Lower lobe of right lung (tissue), 2 donors: ENCODE data around the gene JUNB. TPM values are rescaled to one million over a fixed set of nuclear protein-coding genes. Genes with fewer than 3 reads are reported as not detected.

Experiments used
- ATAC-seq, 2 donors: fragments of 200-7000 bp; cut with Tn5 transposase; one replicate each; pipeline ENCODE4 v1.9.1; 2020 to 2022; ENCODE audit warnings: mild to moderate bottlenecking in 2 of 2, moderate library complexity in 2 of 2
- DNase-seq: peaks from one replicate; pipeline ENCODE4 v3.0.0-alpha.2; 2020
- H3K27ac ChIP-seq: fragments of 200-600 bp; one replicate; pipeline ENCODE4 v1.8.0; 2022
- H3K27me3 ChIP-seq: fragments of 200-600 bp; one replicate; pipeline ENCODE4 v1.8.0; 2022; ENCODE audit warnings: low read depth
- H3K36me3 ChIP-seq: fragments of 200-600 bp; one replicate; pipeline ENCODE4 v1.8.0; 2022; ENCODE audit warnings: mild to moderate bottlenecking
- H3K4me1 ChIP-seq: fragments of 200-600 bp; one replicate; pipeline ENCODE4 v1.8.0; 2022
- H3K4me3 ChIP-seq: fragments of 200-600 bp; one replicate; pipeline ENCODE4 v1.8.0; 2022; ENCODE audit warnings: mild to moderate bottlenecking
- H3K9me3 ChIP-seq: fragments of 200-600 bp; one replicate; pipeline ENCODE4 v1.8.0; 2022
- intact Hi-C: fragments of 100-400 bp; cut with DNase I; formaldehyde crosslinking; loops from one replicate; pipeline ENCODE4 v1.11.0; 2022
- total RNA-seq: library from RNA; stranded (reverse); fragmentation: NEBNext Ultra II Directional; extraction: Animal tissue kit (Norgen Biotek cat#: 25700); gene quantifications from one replicate; pipeline ENCODE4 v1.2.1, GENCODE V29; 2021
- TF ChIP-seq, protein P1 (sequence below): fragments of 200-600 bp; IDR thresholded peaks from one replicate; pipeline ENCODE4 v1.8.0; 2022; ENCODE audit warnings: antibody characterized with exemption, mild to moderate bottlenecking
- donor health status: DM: no; HTN: yes; CAD: no; lungs with severe emphysema.

Gene JUNB
- total RNA-seq, 1 donor from 2014 or later = 131 TPM

- Histone ChIP-seq H3K4me1 (peaks cover 52% of the 10 kb centered on the region), H3K27me3 (no peaks in the 10 kb centered on the region), H3K4me3 (peak overlapping the region; percentile 95), H3K27ac (peak overlapping the region; percentile 99), H3K36me3 (no peaks in the 10 kb centered on the region), H3K9me3 (no peaks in the 10 kb centered on the region)
- intact Hi-C loops = no loop called here
- no peak for ATAC-seq
- TF ChIP-seq, protein P1, sequence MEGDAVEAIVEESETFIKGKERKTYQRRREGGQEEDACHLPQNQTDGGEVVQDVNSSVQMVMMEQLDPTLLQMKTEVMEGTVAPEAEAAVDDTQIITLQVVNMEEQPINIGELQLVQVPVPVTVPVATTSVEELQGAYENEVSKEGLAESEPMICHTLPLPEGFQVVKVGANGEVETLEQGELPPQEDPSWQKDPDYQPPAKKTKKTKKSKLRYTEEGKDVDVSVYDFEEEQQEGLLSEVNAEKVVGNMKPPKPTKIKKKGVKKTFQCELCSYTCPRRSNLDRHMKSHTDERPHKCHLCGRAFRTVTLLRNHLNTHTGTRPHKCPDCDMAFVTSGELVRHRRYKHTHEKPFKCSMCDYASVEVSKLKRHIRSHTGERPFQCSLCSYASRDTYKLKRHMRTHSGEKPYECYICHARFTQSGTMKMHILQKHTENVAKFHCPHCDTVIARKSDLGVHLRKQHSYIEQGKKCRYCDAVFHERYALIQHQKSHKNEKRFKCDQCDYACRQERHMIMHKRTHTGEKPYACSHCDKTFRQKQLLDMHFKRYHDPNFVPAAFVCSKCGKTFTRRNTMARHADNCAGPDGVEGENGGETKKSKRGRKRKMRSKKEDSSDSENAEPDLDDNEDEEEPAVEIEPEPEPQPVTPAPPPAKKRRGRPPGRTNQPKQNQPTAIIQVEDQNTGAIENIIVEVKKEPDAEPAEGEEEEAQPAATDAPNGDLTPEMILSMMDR = no peak
- no peak for DNase-seq
Measured at GRCh38 chr19:12790628-12791344, 500 bp upstream of the JUNB start.

- H3K27me3 ChIP-seq = no peaks in the 10 kb centered on the region
- H3K4me3 ChIP-seq = peak overlapping the region; percentile 95
- peak overlapping the region; percentile 99 for H3K27ac ChIP-seq
- H3K36me3 ChIP-seq = peaks cover 5% of the 10 kb centered on the region
- no peaks in the 10 kb centered on the region for H3K9me3 ChIP-seq
- ATAC-seq = no peak
- DNase-seq = peak; percentile 90
- intact Hi-C loops = no loop called here
- peaks cover 45% of the 10 kb centered on the region for H3K4me1 ChIP-seq
- TF ChIP-seq, protein P1 = no peak
Measured at GRCh38 chr19:12792051-12792852, 966 bp downstream of the JUNB start.

DNA sequence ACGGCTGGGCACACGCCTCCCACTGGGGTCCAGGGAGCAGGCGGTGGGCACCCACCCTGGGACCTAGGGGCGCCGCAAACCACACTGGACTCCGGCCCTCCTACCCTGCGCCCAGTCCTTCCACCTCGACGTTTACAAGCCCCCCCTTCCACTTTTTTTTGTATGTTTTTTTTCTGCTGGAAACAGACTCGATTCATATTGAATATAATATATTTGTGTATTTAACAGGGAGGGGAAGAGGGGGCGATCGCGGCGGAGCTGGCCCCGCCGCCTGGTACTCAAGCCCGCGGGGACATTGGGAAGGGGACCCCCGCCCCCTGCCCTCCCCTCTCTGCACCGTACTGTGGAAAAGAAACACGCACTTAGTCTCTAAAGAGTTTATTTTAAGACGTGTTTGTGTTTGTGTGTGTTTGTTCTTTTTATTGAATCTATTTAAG, 1.6 kb downstream of the JUNB start:
- intact Hi-C loops = no loop called here
- H3K36me3 ChIP-seq = peaks cover 5% of the 10 kb centered on the region
- H3K4me1 ChIP-seq = peaks cover 39% of the 10 kb centered on the region
- no peak for DNase-seq
- H3K4me3 ChIP-seq = peak overlapping the region; percentile 95
- H3K27ac ChIP-seq = peak overlapping the region; percentile 99
- no peaks in the 10 kb centered on the region for H3K9me3 ChIP-seq
- no peak for ATAC-seq
- H3K27me3 ChIP-seq = no peaks in the 10 kb centered on the region
- TF ChIP-seq, protein P1 = no peak

GRCh38 chr19:12793290-12794195, 2.3 kb downstream of the JUNB start:
- DNase-seq = peak; percentile 94

More at GRCh38 chr19:12793290-12794195, 2.3 kb downstream of the JUNB start:
- ATAC-seq = peak; percentile 54 to 61
- intact Hi-C loops = no loop called here
- TF ChIP-seq, protein P1 = no peak
- Histone ChIP-seq H3K9me3 (no peaks in the 10 kb centered on the region), H3K4me1 (peaks cover 32% of the 10 kb centered on the region), H3K27ac (peak overlapping the region; percentile 99), H3K4me3 (peak overlapping the region; percentile 95), H3K27me3 (no peaks in the 10 kb centered on the region), H3K36me3 (peaks cover 5% of the 10 kb centered on the region)
